HCT116 (cell line): ENCODE results near the gene KCNJ1. TPM values are rescaled to one million over a fixed set of nuclear protein-coding genes. Genes with fewer than 3 reads are reported as not detected.

ENCODE experiments used
- ATAC-seq: fragments of 200-7000 bp; cut with Tn5 transposase; 2 replicates; pipeline ENCODE4 v1.9.1; 2020; ENCODE audit warnings: mild to moderate bottlenecking, moderate library complexity
- BruUV-seq: library from RNA; stranded (reverse); fragments of 400-500 nt; replicated peaks from 2 replicates; lab custom pipeline; 2021; lab: Mats Ljungman, UMichigan
- CTCF ChIA-PET: fragments of 300-600 bp; sonication (Branson Sonifier 250); formaldehyde crosslinking; loops from one replicate; lab custom pipeline; 2021; ENCODE audit warnings: antibody characterized with exemption; lab: Charles Lee
- POLR2A ChIA-PET: fragments of 300-600, 350-600 bp; sonication (Branson Sonifier 250); formaldehyde crosslinking; loops from one replicate; lab custom pipeline; 2021; ENCODE audit warnings: antibody characterized with exemption; lab: Charles Lee
- RAD21 ChIA-PET, 2 experiments: fragments of 300-600 bp; sonication (Branson Sonifier 250); formaldehyde crosslinking; loops; one replicate each; lab custom pipeline; 2023; ENCODE audit warnings: low total read pairs in 2 of 2; ENCODE audit not compliant: uncharacterized antibody in 2 of 2, unreplicated experiment in 2 of 2, low non-redundant PET in 1 of 2; lab: Charles Lee
- DNase-seq: peaks from one replicate; pipeline ENCODE4 v3.0.0-alpha.2; 2010; ENCODE audit warnings: low read depth, low spot score
- H2AFZ ChIP-seq: fragments of 200-600 bp; shearing (Covaris generic), sonication (generic); 2 replicates; pipeline ENCODE4 v1.6.1; 2017; ENCODE audit warnings: low read depth, mixed run types, mixed read lengths, antibody characterized with exemption, low read length; ENCODE audit not compliant: poor library complexity, severe bottlenecking
- H3K27ac ChIP-seq: 2 replicates; pipeline ENCODE4 v1.5.1; 2012; ENCODE audit warnings: low read depth, low read length
- H3K27me3 ChIP-seq: fragments of 200-600 bp; sonication (generic); 2 replicates; pipeline ENCODE4 v1.6.1; 2016; ENCODE audit warnings: mixed run types, low read length, mixed read lengths; ENCODE audit not compliant: insufficient read depth
- H3K36me3 ChIP-seq, 2 experiments: fragments of 200-500 bp in 1 of 2; fragments of 200-600 bp in 1 of 2; sonication (Bioruptor generic) in 1 of 2; sonication (generic) in 1 of 2; 2 replicates each; pipeline versions ENCODE4 v1.5.1 to v1.6.1; 2014 to 2016; ENCODE audit warnings: low read length in 2 of 2, inconsistent platforms in 1 of 2, mixed read lengths in 1 of 2, mixed run types in 1 of 2; ENCODE audit not compliant: insufficient read depth in 2 of 2, control insufficient read depth in 1 of 2
- H3K4me1 ChIP-seq, 2 experiments: fragments of 200-600 bp in 1 of 2; sonication (generic) in 1 of 2; 2 replicates each; pipeline versions ENCODE4 v1.5.1 to v1.6.1; 2012 to 2017; ENCODE audit warnings: low read length in 2 of 2, inconsistent platforms in 1 of 2, mild to moderate bottlenecking in 1 of 2, mixed read lengths in 1 of 2, mixed run types in 1 of 2, moderate library complexity in 1 of 2; ENCODE audit not compliant: insufficient read depth in 2 of 2, control insufficient read depth in 1 of 2
- H3K4me2 ChIP-seq: fragments of 200-600 bp; sonication (generic); 2 replicates; pipeline ENCODE4 v1.6.1; 2017; ENCODE audit warnings: mixed run types, low read length, mixed read lengths
- H3K4me3 ChIP-seq, 2 experiments: fragments of 200-600 bp in 1 of 2; sonication (generic) in 1 of 2; replicated peaks in 1 of 2; 2 replicates each; pipeline ENCODE4 v1.5.1; 2011 to 2016; ENCODE audit warnings: low read length in 2 of 2, control low read depth in 1 of 2, low read depth in 1 of 2, mild to moderate bottlenecking in 1 of 2, mixed read lengths in 1 of 2, mixed run types in 1 of 2
- H3K79me2 ChIP-seq: fragments of 200-600 bp; sonication (generic); 2 replicates; pipeline ENCODE4 v1.6.1; 2017; ENCODE audit warnings: mild to moderate bottlenecking, mixed run types, low read length, moderate library complexity, mixed read lengths; ENCODE audit not compliant: insufficient read depth
- H3K9ac ChIP-seq: fragments of 200-600 bp; sonication (generic); 2 replicates; pipeline ENCODE4 v1.6.1; 2016; ENCODE audit warnings: low read length, mixed read lengths
- H3K9me2 ChIP-seq: fragments of 200-600 bp; sonication (generic), shearing (Covaris generic); 2 replicates; pipeline ENCODE4 v1.6.1; 2017; ENCODE audit warnings: mixed run types, mild to moderate bottlenecking, moderate library complexity; ENCODE audit not compliant: insufficient read depth
- H3K9me3 ChIP-seq, 2 experiments: fragments of 200-500 bp in 1 of 2; fragments of 200-600 bp in 1 of 2; sonication (Bioruptor generic) in 1 of 2; sonication (generic) in 1 of 2; 2 replicates each; pipeline ENCODE4 v1.6.1; 2014 to 2017; ENCODE audit warnings: low read length in 2 of 2, mixed read lengths in 2 of 2, inconsistent platforms in 1 of 2, low read depth in 1 of 2, mild to moderate bottlenecking in 1 of 2, mixed run types in 1 of 2, moderate library complexity in 1 of 2; ENCODE audit not compliant: control insufficient read depth in 1 of 2, insufficient read depth in 1 of 2
- H4K20me1 ChIP-seq: fragments of 200-600 bp; sonication (generic), shearing (Covaris generic); 2 replicates; pipeline ENCODE4 v1.6.1; 2017; ENCODE audit warnings: mixed run types, mild to moderate bottlenecking, moderate library complexity; ENCODE audit not compliant: insufficient read depth
- CBX3 ChIP-seq: IDR thresholded peaks from 2 replicates; pipeline ENCODE4 v1.6.1; 2012; ENCODE audit warnings: low read depth
- EGR1 ChIP-seq: IDR thresholded peaks from 2 replicates; pipeline ENCODE4 v1.6.1; 2012; ENCODE audit warnings: low read depth
- ELF1 ChIP-seq: IDR thresholded peaks from 2 replicates; pipeline ENCODE4 v1.6.1; 2012; ENCODE audit warnings: low read depth, borderline replicate concordance
- EZH2 ChIP-seq: fragments of 200-600 bp; sonication (generic); IDR thresholded peaks from 2 replicates; pipeline ENCODE4 v1.6.1; 2017; ENCODE audit warnings: antibody characterized with exemption, mixed run types
- EZH2phosphoT487 ChIP-seq: fragments of 200-600 bp; IDR thresholded peaks from 2 replicates; pipeline ENCODE4 v1.6.1; 2018; ENCODE audit warnings: antibody characterized with exemption, borderline replicate concordance
- POLR2A ChIP-seq: IDR thresholded peaks from 2 replicates; pipeline ENCODE4 v1.7.0; 2011; ENCODE audit warnings: borderline replicate concordance; ENCODE audit not compliant: insufficient read depth, insufficient read length; ENCODE audit errors: extremely low read depth
- RAD21 ChIP-seq: IDR thresholded peaks from 2 replicates; pipeline ENCODE4 v1.6.1; 2012; ENCODE audit warnings: low read depth, mild to moderate bottlenecking
- SIN3A ChIP-seq: IDR thresholded peaks from 2 replicates; pipeline ENCODE4 v1.6.1; 2012; ENCODE audit warnings: low read depth
- SP1 ChIP-seq: IDR thresholded peaks from 2 replicates; pipeline ENCODE4 v1.6.1; 2012; ENCODE audit warnings: low read depth
- SRF ChIP-seq: IDR thresholded peaks from 2 replicates; pipeline ENCODE4 v1.6.1; 2012; ENCODE audit warnings: low read depth
- YY1 ChIP-seq: IDR thresholded peaks from 2 replicates; pipeline ENCODE4 v1.6.1; 2011; ENCODE audit warnings: low read length, low read depth, moderate library complexity, mild to moderate bottlenecking; ENCODE audit not compliant: insufficient replicate concordance; ENCODE audit errors: extremely low read depth
- ZFX ChIP-seq: fragments of 450-650 bp; IDR thresholded peaks from 2 replicates; pipeline ENCODE4 v1.6.1; 2017
- intact Hi-C: fragments of 100-400 bp; cut with micrococcal nuclease; formaldehyde crosslinking; loops from 2 replicates; pipeline ENCODE4 v1.10.0; 2022
- total RNA-seq: library from RNA; stranded (reverse); gene quantifications from one replicate; pipeline ENCODE4 v1.2.1, GENCODE V29; 2021; ENCODE audit not compliant: unreplicated experiment
- TF ChIP-seq, protein P1 (sequence below): IDR thresholded peaks from 2 replicates; pipeline ENCODE4 v1.6.1; 2012; ENCODE audit warnings: low read depth
- TF ChIP-seq, protein P2 (sequence below): IDR thresholded peaks from 2 replicates; pipeline ENCODE4 v1.6.1; 2012

KCNJ1 gene
- total RNA-seq, 1 experiment from 2014 or later, result 0.15 TPM

DNA sequence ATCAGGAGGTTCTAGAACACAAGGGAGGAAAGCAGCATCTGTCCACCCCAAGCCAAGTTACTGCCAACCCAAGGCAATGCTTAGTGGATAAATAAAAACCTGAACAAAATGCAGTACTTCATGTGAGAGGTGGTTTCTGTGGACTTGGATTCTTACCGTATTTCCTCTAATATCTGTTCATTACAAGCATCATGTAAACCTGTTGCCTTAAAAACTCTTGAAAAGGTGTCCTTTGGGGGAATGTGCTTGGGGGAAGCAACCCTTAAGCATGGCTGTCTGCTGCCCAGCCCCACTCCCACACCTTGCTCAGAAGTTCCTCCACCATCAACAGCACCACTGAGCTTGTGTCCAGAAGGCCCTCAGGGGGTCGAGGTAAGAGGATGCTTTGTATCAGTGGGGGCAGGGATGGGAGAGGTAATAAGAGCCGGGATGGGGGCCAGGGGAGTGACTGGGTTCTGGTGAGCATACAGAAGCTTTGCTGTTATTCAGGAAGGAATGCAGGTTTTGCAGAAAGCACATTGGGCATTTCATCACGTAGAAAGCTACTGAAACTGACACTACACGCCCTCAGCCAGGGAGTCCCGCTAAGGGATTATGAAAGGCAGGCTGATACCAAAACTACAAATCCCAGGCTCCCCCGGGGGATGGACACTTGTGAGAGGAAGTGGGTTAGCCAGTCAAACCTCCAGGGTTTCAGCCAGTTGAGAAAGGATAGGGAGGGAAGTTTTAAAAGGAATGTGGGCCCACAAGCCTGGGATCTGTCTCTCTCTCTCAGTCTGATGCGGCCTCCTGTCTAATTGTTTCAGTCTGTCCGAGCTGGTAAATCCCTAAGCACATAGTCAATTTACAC, 52.0 kb downstream of the KCNJ1 start (continued):
- TF ChIP-seq, protein P1, sequence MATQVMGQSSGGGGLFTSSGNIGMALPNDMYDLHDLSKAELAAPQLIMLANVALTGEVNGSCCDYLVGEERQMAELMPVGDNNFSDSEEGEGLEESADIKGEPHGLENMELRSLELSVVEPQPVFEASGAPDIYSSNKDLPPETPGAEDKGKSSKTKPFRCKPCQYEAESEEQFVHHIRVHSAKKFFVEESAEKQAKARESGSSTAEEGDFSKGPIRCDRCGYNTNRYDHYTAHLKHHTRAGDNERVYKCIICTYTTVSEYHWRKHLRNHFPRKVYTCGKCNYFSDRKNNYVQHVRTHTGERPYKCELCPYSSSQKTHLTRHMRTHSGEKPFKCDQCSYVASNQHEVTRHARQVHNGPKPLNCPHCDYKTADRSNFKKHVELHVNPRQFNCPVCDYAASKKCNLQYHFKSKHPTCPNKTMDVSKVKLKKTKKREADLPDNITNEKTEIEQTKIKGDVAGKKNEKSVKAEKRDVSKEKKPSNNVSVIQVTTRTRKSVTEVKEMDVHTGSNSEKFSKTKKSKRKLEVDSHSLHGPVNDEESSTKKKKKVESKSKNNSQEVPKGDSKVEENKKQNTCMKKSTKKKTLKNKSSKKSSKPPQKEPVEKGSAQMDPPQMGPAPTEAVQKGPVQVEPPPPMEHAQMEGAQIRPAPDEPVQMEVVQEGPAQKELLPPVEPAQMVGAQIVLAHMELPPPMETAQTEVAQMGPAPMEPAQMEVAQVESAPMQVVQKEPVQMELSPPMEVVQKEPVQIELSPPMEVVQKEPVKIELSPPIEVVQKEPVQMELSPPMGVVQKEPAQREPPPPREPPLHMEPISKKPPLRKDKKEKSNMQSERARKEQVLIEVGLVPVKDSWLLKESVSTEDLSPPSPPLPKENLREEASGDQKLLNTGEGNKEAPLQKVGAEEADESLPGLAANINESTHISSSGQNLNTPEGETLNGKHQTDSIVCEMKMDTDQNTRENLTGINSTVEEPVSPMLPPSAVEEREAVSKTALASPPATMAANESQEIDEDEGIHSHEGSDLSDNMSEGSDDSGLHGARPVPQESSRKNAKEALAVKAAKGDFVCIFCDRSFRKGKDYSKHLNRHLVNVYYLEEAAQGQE, result no peak
- no peak for TF ChIP-seq SP1
- no peak for TF ChIP-seq YY1
- no peak for TF ChIP-seq SIN3A
- TF ChIP-seq EZH2, result no peak
- no peak for TF ChIP-seq ZFX
- TF ChIP-seq, protein P2, sequence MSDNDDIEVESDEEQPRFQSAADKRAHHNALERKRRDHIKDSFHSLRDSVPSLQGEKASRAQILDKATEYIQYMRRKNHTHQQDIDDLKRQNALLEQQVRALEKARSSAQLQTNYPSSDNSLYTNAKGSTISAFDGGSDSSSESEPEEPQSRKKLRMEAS, result no peak
- no peak for TF ChIP-seq EZH2phosphoT487
- no peak for TF ChIP-seq RAD21
- no peak for TF ChIP-seq ELF1
- TF ChIP-seq SRF, result no peak
- TF ChIP-seq CBX3, result no peak
- TF ChIP-seq, all 23 proteins: peak for 0

DNA sequence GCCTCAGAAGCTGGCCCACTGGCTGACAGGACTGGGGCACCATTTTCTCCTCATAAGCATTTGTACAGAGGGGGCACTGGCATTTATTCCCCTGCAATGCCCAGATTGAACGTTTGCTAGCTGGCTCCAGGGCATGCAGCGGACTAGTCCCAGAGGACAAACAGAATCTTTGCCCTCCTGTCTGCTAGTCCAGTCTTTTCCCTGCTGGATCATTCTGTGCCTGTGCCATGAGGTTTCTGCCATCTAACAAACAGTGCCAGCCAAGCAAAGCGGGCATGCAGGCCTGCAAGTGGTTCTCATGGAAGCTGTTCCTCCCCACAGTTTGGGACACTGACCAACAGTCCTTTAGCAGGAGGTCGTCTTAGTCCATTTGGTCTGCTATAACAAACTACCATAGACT, 53.4 kb downstream of the KCNJ1 start:
- ChIA-PET CTCF (no interaction called here), RAD21 (no interaction called here), POLR2A (no interaction called here)
- H3K4me3 ChIP-seq, result no peak overlapping the region
- H3K4me2 ChIP-seq, result no peak overlapping the region
- TF ChIP-seq ZFX, result no peak
- TF ChIP-seq POLR2A, result no peak
- TF ChIP-seq RAD21, result no peak
- no peak for TF ChIP-seq EGR1
- no peak overlapping the region for H3K9ac ChIP-seq
- H3K9me2 ChIP-seq, result no peaks in the 10 kb centered on the region
- intact Hi-C loops, result no loop called here
- DNase-seq, result no peak
- no peak overlapping the region for H3K27ac ChIP-seq
- no peaks in the 10 kb centered on the region for H4K20me1 ChIP-seq
- no peaks in the 10 kb centered on the region for H3K4me1 ChIP-seq
- ATAC-seq, result no peak
- H3K27me3 ChIP-seq, result peaks cover 20% of the 10 kb centered on the region
- no peak overlapping the region for H2AFZ ChIP-seq
- no peaks in the 10 kb centered on the region for H3K36me3 ChIP-seq
- BruUV-seq, result no TSS peak
- H3K79me2 ChIP-seq, result no peaks in the 10 kb centered on the region
- H3K9me3 ChIP-seq, result no peaks in the 10 kb centered on the region
